ENCODE data around the gene CNTRL. TPM values are rescaled to one million over a fixed set of nuclear protein-coding genes. Genes with fewer than 3 reads are reported as not detected.

CNTRL gene
- total RNA-seq, 4 donors from 2014 or later: 23.4 to 32.7 (median 31.0) TPM

DNA sequence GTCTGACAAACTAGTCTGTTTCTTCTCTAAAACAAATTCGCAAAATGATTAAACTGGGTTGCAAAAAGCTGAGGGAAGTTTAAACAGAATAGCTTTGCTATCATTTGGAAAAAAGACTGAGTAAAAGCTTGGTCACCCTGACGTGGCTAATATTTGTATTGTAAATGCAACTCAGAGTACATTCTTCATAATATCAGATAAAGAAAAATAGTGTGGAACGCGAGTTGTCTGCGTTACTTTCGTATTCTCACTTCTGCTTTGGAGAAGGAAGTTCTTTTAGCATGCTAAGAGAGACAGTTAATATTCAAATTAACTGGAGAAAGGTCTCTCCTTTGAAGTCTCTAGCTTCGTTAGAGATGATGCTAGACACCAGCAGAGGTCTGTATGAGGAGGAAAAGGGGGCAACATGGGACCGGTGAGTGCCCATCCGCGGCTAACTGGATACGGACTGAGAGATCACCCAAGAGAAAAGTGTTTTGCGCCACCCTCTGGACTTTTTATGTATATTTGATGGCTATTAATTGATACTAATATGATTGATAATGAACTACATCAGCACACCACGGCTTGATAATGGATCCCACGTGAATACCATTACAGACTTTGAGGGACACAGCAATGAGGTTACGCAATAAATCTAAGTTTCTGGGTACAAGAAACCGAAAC, 2.9 kb upstream of the CNTRL start:
- H3K4me1 ChIP-seq: peaks cover 0 to 45% (median 23%) of the 10 kb centered on the region in 4 donors
- peaks cover 0 to 3% (median 0%) of the 10 kb centered on the region in 4 donors for H3K9me3 ChIP-seq
- WGBS, 2 donors: 38 to 47% methylated on average over 16 of the region's 16 CpGs
- H3K36me3 ChIP-seq: peaks cover 0 to 3% (median 0%) of the 10 kb centered on the region in 3 donors
- TF ChIP-seq EP300 (IDR thresholded peaks at IDR 0.05): no peak
- TF ChIP-seq CTCF (IDR thresholded peaks at IDR 0.05): peak in 4 of 5 experiments; percentile 25 to 37 (median 27)
- H3K27ac ChIP-seq: peak overlapping the region; percentile 85 to 92 (median 90)
- peak in 1 of 2 donors; percentile 57 for DNase-seq (ENCODE audit: low spot score in 2 of 2)
- peak overlapping the region in 3 of 4 donors; percentile 18 to 63 (median 39) for H3K4me3 ChIP-seq
- no peaks in the 10 kb centered on the region for H3K27me3 ChIP-seq

DNA sequence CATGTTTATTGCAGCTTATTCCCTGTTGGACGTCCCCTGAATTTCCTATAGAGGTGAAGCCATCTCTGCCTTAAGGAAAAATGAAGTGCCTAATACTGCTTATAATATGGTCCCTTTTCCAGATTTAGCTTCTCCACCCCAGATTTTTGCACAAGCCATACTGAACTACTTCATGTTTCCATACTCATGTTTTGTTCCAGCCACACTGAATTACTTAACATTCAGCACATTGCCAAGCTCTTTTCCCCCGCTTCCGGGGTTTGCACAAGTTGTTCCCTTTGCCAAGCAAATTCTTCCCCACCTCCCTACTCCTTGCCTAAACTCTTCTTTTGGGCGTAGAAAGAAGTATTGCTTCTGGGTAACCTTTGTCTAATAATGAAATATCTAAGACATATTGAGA, 1.7 kb upstream of the CNTRL start:
- peak; percentile 7 to 15 for TF ChIP-seq POLR2A (IDR thresholded peaks at IDR 0.05)
- no peak for TF ChIP-seq CTCF (IDR thresholded peaks at IDR 0.05)
- TF ChIP-seq EP300 (IDR thresholded peaks at IDR 0.05): peak; percentile 83 to 97
- peak in 1 of 2 donors; percentile 78 for DNase-seq (ENCODE audit: low spot score in 2 of 2)
- Histone ChIP-seq H3K27me3 (no peaks in the 10 kb centered on the region), H3K27ac (peak overlapping the region; percentile 85 to 92 (median 90)), H3K4me3 (peak overlapping the region in 3 of 4 donors; percentile 63 to 83 (median 74)), H3K9me3 (peaks cover 0 to 3% (median 0%) of the 10 kb centered on the region in 4 donors), H3K36me3 (no peaks in the 10 kb centered on the region), H3K4me1 (peaks cover 0 to 45% (median 23%) of the 10 kb centered on the region in 4 donors)
- WGBS, 2 donors: 15 to 17% methylated on average over 4 of the region's 4 CpGs

DNA sequence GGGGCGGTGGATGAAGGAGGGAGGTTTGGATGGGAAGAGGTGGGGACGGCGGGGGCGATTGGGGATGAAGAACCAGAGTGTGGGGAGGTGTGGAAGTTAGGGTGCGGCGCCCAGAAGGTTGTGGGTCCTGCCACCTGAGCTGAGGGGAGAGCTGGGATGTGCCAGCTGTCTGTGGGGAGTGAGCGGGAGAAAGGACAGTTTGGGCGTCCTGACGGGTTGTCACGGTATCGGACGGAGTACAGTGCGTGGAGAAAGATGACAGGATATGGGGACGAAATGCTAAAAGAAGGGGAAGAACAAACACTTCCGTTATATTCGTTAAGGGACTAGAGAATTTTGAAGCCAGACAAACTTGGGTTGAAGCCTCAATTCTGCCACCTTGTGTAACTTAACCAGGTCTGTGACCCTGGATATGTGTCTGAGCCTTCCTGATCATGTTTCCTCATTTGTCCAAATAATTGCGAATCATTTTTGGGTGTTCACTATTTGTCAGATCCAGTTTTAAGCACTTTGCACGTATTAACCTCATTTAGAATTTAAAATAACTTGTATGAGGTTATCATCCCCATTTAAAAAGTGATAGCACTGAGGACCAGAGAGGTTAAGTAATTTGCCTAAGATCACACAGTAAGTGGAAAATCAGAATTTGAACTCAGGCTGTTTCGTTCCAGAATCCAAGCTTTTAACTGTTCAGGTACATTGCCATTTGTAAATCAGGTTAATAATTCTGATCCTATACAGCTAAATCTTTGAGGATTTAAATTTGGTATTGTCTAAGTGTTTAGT, 689 bp downstream of the CNTRL start:
- Histone ChIP-seq H3K27me3 (no peaks in the 10 kb centered on the region), H3K4me1 (peaks cover 0 to 45% (median 23%) of the 10 kb centered on the region in 4 donors), H3K4me3 (peak overlapping the region; percentile 58 to 83 (median 68)), H3K9me3 (no peaks in the 10 kb centered on the region), H3K27ac (peak overlapping the region; percentile 85 to 92 (median 90)), H3K36me3 (peaks cover 0 to 7% (median 0%) of the 10 kb centered on the region in 3 donors)
- TF ChIP-seq POLR2A (IDR thresholded peaks at IDR 0.05): no peak
- TF ChIP-seq EP300 (IDR thresholded peaks at IDR 0.05): no peak
- TF ChIP-seq CTCF (IDR thresholded peaks at IDR 0.05): no peak
- 6% methylated on average over 19 of the region's 19 CpGs for WGBS, 2 donors
- no peak for DNase-seq (ENCODE audit: low spot score in 2 of 2)

GRCh38 chr9:121082075-121082474, 7.3 kb downstream of the CNTRL start:
- H3K4me3 ChIP-seq: no peak overlapping the region
- no peak overlapping the region for H3K27ac ChIP-seq
- TF ChIP-seq EP300 (IDR thresholded peaks at IDR 0.05) (no peak), POLR2A (IDR thresholded peaks at IDR 0.05) (no peak), CTCF (IDR thresholded peaks at IDR 0.05) (no peak)
- H3K9me3 ChIP-seq: no peaks in the 10 kb centered on the region
- no peaks in the 10 kb centered on the region for H3K27me3 ChIP-seq
- H3K4me1 ChIP-seq: no peaks in the 10 kb centered on the region
- H3K36me3 ChIP-seq: peaks cover 0 to 45% (median 0%) of the 10 kb centered on the region in 3 donors
- DNase-seq (ENCODE audit: low spot score in 2 of 2): no peak
- WGBS, 2 donors: 70 to 71% methylated on average over 1 of the region's 1 CpG

GRCh38 chr9:121085661-121086060, 10.9 kb downstream of the CNTRL start:
- DNase-seq (ENCODE audit: low spot score in 2 of 2): no peak
- TF ChIP-seq CTCF (IDR thresholded peaks at IDR 0.05) (no peak), POLR2A (IDR thresholded peaks at IDR 0.05) (no peak), EP300 (IDR thresholded peaks at IDR 0.05) (no peak)
- Histone ChIP-seq H3K27me3 (no peaks in the 10 kb centered on the region), H3K9me3 (no peaks in the 10 kb centered on the region), H3K4me3 (no peak overlapping the region), H3K36me3 (peaks cover 0 to 40% (median 0%) of the 10 kb centered on the region in 3 donors), H3K27ac (no peak overlapping the region), H3K4me1 (no peaks in the 10 kb centered on the region)
- WGBS, 2 donors: 91 to 96% methylated on average over 1 of the region's 1 CpG

All from tibial nerve (tissue), 4 donors.